Measurements from ENCODE around the gene SGCB.

Gene SGCB

DNA sequence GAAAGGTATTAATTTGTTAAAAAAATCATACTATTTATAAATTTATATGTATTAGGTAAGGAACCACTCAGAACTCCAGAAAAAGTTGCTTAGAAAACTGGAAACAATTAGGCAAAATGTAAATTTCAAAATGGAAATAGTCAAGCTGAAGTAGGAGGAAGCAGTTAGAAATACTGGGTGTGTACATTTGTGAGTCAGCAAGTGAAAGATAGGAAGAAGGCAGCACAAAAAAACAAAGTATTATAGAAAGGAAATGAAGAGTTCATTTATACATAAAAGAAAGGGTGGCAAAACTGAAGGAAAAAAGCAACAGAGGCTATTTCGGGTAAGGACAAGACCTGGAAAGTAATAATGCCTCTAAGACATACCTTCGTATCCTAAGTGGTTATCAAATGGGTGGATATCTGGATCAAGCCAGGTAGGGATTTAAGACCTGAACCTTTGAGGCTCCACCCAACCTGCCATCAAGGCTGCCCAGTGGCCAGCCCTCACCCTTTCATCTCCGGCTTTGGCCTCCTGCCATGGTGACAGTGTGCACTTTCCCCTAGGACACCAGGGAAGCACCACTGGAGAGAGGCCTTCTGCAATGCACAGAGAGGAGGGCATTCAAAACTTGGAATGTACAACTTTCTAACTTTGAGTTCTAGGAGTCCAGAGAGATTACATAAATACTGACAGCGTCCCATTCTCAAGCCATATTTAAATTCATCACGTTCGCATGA, 18.0 kb downstream of the SGCB start, which contains the start of gene LRRC66:
Gene LRRC66 (minus strand): TSS at position 428 of the 722 bp plus-strand sequence. CDS start 2,750 bp downstream, outside the sequence.
- no peak for DNase-seq

DNA sequence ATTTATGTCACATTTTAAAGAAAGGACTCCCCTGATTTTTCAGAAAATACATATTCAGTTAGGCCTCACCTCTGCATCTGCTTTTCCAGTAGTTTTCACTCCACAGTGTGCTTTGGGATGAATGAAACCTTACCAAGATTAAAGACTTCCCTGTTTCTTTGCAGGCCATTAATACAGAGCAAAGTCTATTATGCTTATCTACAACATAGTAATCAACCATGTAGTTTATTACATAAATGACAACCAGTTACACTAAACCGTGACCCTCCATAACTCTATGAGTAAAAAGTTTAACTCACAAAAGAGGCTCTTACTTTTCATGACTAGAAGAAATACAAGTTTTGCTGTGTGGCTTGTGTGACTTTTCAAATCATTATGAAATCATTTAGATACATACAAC, 20.3 kb downstream of the SGCB start:
- no peak for DNase-seq

DNA sequence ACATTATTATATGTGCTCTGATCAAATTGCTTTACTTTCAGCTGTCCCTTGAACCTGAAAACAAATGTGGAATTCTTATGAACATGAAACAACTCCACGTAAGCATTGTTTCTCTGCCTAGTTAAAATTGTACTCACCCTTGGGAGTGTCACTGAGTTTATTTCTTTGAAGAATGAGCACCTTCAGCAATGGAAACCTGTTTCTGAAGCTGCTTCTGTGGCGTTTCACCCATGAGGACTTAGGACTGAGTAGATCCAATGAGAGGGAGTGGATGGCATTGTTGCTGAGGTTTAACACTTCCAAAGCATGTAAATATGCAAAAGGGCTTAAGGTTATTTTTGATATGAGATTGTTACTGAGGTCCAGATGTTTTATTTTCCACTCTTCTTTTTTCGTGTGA, 21.1 kb downstream of the SGCB start:
- no peak for DNase-seq

DNA sequence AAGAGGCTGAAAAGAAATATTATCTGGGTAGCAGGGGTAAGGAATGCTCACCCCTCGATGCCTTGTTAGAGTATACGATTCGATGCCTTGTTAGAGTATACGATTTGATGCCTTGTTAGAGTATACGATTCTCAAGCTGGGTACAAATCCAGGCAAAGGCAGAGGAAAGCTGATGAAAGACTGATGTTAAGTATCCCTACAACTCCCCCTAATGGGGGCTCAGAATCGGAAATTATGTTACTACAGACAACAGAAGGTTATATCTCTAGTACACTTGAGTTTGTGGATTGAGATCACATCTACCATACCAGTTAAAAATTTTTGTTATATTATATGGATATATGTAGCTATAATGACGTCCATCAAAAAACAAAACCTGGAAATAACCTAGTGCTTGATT, 22.7 kb downstream of the SGCB start:
- no peak for DNase-seq

DNA sequence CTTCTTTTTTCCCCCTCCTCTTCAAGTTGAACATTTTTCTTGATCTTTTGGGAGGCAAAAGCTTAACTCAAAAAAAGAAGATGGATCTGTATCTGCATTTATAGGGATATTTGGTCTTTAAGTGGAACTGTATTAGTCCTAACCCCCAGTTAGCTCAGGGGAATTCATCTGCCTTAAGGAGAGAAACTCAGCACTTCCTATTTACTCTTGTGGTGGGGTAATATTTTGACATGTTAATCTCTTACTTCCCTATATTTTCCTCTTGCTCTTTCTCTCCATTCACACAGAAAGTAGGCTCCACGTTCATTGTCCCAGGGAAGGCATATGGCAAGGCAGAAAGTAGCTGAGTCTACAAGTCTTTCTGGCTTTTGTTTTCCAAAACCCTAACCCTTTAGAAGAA, 23.2 kb downstream of the SGCB start:
- no peak for DNase-seq

DNA sequence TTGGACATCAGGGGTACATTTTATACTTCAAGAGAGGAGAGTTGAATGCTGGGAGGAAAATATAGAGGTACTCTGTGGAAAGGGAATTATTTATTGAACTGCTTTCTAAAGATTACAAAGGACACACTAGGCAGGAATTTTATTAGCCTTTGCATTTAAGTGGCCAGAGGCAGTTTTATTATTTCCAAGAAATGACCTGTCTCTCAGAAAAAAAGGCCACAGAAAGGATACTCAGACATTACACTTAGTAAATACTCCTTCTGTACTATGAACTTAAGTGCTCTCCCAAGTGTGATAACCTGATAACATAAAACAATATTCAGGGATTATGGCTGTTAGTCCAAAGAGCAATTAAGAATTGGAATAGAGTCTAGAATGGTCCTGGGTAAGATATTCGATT, 25.4 kb downstream of the SGCB start:
- DNase-seq = no peak

DNA sequence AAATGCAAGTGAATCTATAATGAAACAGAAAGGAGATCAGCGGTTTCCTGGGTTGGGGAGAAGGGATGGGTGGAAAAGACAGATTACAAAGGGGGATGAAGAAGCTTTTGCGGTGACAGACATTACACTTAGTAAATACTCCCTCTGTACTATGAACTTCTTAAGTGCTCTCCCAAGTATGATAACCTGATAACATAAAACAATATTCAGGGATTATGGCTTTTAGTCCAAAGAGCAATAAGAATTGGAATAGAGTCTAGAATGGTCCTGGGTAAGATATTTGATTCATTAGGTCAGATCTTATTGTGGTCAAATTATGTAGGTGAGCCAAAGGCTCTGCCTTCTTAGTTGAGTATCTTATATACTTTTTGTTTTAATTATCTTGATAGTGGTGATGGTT, 27.1 kb downstream of the SGCB start:
- DNase-seq = no peak

DNA sequence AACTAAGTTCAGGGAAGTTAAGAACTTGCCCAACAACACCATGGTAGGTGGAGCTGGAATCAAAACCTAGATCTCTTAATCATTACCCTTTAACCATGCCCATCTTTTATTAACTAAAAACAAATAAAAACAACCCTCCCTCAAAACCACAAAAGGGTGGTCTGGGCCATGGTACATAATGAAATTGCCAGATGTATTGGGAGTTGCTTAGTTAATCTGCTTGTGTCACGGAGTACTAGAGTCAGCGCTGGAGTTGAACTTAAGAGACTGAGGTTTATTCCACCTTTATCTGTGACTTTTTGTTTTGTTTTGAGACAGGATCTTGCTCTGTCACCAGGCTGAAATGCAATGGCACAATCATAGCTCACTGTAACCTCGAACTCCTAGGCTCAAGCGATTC, 31.2 kb downstream of the SGCB start:
- no peak for DNase-seq

DNA sequence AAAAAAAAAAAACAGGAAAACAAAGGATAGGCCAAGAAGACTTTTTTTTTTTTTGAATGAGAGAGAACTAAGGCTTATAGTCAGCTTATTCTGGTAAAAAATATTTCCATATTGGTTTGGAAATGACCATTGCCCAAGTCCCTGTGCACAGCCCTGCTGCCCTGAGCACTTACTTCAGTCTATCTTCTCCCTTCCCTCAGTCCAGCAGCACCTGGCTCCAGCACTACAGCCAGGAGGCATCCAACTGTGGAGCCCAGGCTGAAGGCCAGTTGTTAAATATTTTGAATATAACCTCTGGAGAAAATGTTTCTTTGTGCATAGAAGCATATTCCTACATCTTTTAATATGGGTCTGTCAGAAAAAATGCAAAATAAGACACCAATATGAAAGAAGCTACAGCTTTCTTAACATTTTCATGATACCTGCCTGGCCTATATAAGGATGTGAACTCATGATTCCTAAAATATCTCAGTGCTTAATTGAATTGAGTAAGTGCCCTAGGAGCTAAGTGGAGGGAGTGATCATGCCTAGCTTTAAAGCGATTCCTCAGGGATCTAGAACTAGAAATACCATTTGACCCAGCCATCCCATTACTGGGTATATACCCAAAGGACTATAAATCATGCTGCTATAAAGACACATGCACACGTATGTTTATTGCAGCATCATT, 32.4 kb downstream of the SGCB start:
- no peak for DNase-seq

DNA sequence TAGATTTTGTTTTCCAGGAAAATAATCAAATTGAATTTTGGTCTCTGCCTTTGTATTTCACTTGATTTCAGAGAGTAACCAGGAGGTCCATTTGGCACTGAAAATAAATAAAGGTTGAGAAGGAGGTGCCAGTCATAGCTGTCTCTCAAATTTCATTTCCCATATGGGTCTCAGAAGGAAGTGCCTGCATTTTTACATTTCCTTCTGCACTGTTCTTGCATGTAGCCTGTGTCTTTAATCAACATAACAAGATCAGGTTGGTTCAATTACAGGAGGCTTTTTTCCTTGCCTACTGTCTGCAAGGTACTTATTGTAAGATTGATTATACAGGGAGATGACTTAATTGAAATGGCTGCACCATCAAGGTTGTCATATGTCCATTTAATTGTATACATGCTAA, 33.7 kb downstream of the SGCB start:
- no peak for DNase-seq

DNA sequence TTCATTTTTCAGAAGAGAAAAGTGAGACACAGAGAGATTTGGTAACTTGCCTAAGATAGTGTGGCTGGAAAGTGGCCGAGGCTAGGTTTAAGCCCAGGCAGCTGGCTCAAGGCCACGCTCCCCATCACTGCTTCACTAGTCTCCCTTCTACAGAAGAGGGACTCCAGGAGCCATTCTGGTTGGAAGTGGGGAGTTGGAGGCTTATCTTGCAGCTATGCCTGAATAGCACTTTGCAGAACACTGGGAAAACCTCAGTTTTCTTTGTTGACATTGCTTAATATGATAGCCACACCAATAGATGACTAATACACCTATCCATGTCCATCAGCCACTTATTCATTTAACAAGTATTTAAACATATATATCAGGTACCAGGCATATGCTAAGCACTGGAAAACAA, 36.5 kb downstream of the SGCB start:
- no peak for DNase-seq

DNA sequence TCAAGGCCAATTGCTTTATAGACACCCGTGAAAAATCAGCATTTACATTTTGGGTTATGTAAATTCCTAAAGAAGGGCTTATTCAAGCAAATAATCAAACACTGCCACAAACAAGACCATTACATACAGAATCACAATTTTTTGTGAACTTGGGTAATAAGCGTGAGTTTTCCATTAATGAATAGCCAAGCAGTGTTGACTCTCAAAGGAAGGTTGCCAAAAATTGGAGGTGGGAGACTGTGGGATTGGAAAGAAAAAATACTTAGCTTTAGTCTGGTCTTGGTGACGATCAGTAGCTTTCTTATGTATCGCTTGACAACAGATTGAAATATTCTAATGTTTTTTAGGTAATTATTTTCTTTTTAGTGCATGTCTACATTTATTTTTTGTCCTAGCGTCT, 38.8 kb downstream of the SGCB start:
- no peak for DNase-seq

DNA sequence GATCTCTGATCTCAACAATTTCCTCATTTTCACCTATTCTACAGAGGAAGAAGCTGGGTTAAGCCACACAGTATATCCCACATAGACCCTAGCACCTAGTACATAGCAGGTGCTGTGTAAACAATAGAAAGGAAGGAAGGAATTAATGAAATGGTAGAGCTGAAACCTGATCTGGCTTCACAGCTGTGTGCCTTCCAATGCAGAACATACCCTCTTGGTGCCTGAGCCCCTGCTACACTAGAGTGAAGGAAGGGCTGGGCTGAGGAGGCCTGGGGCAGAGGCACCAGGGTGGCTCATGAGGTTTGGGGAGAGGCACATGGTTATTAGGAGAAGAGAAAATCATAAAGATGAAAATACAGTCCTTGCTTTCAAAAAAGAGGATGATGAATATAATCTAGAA, 39.3 kb downstream of the SGCB start:
- DNase-seq = no peak

DNA sequence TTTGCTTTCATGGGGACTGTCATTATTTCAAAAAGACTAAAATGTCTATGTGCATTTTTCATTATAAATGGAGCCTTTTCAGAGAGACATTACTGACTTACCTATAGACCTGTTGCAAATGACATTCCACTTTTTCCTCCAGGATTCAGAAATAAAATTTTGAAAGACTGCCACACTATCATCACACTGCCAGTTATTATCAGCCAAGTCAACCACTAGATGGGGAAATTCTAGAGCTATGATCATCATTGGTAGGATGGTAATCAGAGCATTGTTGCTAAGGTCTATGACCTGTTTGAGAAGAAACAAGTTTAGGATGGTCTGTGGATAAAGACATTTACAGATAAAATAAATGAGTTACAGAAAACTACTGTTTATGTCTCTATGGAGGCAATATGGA, 40.5 kb downstream of the SGCB start:
- DNase-seq = no peak

DNA sequence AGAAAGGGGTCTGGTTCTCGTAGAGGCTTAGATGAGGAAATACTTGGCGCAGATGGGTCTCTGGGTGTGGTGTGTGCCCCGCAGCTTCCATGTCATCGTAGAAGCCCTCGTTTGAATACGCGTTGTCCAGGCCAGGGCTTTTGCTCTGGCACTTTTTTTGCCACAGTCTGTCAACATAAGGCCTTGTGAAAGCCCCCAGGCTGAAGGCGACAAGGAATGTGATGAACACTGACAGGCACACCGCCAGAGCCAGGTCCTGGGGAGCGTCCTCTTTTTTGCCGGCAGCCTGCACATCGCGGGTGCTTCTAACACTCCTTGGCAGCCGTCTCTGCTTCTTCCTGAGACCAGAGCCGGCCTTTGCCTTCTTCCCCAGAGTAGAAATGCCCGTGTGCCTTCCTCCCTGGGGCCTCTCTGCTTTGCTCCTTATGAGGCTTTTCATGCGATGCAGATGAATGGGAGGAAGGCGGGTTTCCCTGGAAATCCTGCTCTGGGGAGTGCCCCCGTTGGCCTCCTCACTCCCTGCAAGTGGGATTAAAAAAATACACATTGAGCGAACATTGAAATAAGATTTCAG, 42.4 kb downstream of the SGCB start:
- DNase-seq = no peak

Measured in CD4-positive, alpha-beta T cell treated with Interleukin-4 for 1 hour (primary cell).